Stimulated activated CD8-positive, alpha-beta memory T cell treated with anti-CD3 and anti-CD28 coated beads, Interleukin-2, amount 100 ng/mL, for 1 hour (primary cell): ENCODE data around the gene MTHFSD.

Source experiments
- DNase-seq, 2 donors: peaks; one replicate each; pipeline ENCODE4 v3.0.0-alpha.2; 2020; ENCODE audit warnings: low read depth in 2 of 2

The MTHFSD gene

DNA sequence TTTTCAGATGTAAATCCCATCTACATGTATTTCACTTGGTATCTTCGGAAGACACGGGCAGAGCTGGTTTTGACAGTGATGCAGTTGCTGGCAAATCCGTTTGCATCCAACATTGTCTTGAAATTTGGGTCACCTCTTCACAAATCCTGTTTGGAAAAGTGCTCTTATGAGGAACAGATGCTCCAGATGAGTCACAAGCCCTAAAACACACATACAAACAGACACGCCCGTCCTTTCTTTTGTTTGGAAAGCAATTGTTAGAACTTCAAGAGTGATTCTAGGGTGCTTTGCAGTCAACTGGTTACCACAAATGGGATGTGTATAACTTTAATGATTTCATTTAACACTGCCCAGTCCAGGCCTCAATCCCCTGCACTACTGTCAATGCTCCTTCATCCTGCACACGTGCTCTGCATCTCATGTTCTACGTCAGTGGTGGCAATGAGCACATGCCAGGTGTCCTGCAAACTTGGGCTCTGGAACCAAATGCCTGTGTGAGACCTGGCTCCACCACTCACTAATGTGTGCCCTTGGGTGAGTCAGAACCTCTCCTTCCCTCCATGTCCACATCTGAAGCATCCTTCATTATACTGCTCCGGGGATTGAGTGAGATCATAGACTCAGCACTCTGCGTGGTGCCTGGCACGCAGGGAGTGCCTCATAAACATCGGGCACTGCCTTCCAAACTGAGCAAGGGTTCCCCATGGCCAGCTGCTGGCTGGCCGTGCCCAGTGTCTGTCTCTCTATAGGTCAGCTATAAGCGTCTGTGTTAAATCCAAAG is 64.0 kb downstream of the MTHFSD start:
- DNase-seq: no peak

DNA sequence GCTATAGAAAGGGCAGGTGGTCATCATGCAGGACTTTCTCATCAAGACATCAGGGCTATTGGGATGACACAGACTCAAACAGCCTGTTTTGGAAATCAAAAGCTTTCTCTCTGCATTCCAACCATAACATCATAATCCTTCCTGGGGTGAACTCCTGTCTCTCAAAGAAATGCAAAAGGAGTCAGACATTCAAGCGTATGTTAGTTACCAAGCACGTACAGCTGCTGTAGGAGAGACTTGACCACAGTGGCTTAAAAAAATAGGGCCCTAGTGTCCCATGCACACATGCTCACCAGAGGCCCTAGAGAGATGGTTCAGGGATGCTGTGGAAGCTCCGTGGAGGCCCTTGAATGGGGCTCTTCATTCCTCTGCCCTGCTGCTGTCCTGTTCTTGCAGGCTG is 69.3 kb downstream of the MTHFSD start:
- no peak for DNase-seq

DNA sequence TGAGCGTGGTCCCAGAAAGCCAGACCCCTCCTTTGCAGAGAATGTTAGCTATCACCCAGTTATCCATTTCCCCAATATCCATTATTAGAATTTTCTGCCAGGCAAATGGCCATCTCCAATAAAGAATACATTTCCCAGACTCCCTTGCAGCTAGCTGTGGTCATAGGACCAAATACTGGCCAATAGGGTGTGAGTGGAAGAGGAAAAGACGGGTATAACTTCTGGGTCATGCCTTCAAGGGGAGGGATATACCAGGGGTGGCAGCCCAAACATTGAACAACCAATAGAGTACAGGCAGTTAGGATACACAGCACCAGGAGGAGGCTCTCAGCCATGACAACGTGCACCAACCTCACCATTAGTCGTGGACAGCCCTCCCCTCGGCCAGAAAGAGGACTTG is 70.8 kb downstream of the MTHFSD start:
- no peak for DNase-seq

DNA sequence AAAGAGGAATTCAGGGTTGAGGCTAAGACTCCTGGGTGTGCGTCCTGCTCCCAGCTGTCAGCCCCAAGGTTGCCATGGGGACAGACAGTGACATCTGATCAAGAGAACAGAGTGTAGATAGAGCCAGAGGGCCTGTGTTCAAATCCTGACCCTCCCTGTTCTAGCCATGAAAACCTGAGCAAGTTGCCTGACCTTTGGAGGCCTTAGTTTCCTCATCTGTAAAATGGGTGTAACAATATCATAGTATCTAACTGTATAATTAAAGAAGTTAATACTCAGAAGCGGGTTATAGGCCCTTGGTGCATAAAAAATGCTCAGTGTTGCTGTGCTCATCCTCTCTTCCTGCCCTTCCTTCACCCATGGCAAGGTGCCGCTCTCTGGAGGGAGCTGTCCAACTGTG is 73.4 kb downstream of the MTHFSD start:
- no peak for DNase-seq

DNA sequence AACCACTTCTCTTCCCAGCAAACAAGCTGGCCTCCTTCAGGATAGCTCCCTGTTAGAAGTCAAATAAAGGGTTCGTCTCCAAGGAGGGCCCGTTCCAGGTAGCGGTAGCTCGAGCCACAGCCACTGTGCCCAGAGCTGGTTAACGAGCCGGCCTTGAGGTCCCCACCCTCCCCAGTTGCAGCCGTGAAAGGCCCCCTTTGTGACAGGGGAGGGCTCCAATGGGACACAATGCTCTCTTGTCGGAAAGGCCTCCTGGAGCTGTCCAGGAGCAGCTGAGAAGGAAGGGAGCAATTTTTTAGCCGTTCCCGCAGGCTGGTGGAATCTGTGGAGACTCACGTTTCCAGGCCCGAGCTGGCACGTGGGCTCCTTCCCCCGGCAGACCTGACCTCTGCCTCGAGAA is 74.6 kb downstream of the MTHFSD start:
- no peak for DNase-seq
